PC-9 (cell line): Measurements from ENCODE around the gene PRDM15.

Source experiments
- EZH2 ChIP-seq: fragments of 200-600 bp; sonication (generic); IDR thresholded peaks from 2 replicates; pipeline ENCODE4 v1.8.0; 2017; ENCODE audit warnings: antibody characterized with exemption, low read depth
- TF ChIP-seq, protein P1 (sequence below): fragments of 200-600 bp; sonication (generic); conservative IDR thresholded peaks from 2 replicates; pipeline ENCODE4 v1.6.1; 2017; ENCODE audit warnings: mixed run types, antibody characterized with exemption, mild to moderate bottlenecking, moderate library complexity

DNA sequence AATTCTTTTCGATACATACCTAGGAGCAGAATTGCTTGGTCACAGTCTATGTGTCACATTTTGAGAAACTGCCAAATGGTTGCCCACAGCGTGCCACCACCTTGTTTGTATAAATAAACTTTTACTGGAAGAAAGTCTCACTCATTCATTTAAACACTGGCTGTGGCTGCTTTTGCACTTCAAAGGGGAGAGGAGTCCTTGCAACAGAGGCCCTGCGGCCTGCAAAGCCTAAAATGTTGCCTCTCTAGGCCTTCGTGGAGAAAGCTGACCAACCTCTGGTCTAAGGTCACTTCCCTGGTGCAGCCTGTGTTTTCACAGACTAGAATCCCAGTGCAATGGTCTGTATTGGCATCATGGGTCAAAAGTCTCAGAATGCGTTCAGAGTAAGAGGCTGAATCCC is 120.6 kb downstream of the PRDM15 start:
- TF ChIP-seq, protein P1, sequence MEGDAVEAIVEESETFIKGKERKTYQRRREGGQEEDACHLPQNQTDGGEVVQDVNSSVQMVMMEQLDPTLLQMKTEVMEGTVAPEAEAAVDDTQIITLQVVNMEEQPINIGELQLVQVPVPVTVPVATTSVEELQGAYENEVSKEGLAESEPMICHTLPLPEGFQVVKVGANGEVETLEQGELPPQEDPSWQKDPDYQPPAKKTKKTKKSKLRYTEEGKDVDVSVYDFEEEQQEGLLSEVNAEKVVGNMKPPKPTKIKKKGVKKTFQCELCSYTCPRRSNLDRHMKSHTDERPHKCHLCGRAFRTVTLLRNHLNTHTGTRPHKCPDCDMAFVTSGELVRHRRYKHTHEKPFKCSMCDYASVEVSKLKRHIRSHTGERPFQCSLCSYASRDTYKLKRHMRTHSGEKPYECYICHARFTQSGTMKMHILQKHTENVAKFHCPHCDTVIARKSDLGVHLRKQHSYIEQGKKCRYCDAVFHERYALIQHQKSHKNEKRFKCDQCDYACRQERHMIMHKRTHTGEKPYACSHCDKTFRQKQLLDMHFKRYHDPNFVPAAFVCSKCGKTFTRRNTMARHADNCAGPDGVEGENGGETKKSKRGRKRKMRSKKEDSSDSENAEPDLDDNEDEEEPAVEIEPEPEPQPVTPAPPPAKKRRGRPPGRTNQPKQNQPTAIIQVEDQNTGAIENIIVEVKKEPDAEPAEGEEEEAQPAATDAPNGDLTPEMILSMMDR: no peak
- TF ChIP-seq EZH2: no peak
